Activated CD8-positive, alpha-beta memory T cell treated with anti-CD3 and anti-CD28 coated beads for 24 hours (primary cell): ENCODE results near the gene TEX48.

Source experiments
- DNase-seq: peaks from one replicate; pipeline ENCODE4 v3.0.0-alpha.2; 2020

TEX48 gene

DNA sequence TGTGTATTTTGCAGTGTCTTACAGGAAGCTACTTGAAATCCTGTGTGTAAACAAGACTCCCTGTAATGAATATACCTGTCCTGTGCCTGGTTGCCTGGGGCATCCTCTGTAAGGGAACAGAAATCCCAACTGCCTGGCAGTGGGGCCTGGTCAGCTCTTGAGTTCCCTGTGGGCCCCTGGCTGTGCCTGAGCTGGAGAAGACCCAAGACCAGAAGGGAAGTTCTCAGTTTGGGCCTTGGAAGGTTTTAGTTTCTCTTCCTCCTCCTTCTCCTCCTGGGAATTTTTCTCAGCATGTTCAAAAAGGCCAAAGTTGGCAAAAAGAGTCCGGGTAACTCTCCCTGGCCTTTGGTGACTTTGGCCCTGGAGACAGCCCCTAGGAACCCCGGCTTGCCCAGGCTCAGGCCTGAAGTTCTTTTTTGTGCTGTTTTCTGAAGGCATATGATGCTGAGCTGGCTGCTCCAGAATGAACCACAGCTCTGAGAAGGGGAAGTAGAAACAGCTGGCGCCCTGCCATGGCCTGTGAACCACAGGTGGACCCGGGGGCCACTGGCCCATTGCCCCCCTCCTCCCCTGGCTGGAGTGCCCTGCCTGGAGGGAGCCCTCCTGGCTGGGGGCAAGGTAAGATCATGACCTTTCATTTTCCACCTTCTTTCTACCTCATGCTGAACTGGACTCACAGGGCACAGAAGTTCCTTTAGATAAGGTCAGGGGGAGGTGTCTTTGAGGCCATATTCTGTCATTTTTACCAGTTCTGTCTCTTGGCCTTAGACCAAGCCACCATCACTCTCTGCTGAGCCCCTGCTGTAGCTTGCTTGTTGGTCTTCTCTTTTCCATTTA lies 65.1 kb downstream of the TEX48 start:
- no peak for DNase-seq
